Peyer's patch (tissue), 4 donors: ENCODE data around the gene KRTAP6-2. TPM values are rescaled to one million over a fixed set of nuclear protein-coding genes. Genes with fewer than 3 reads are reported as not detected.

ENCODE experiments used
- DNase-seq, 3 donors: peaks; one replicate each; pipeline ENCODE4 v3.0.0-alpha.2; 2017 to 2019
- H3K27ac ChIP-seq, 4 donors: fragments of 200-600 bp; sonication (generic); one replicate each; pipeline ENCODE4 v1.5.1; 2016 to 2019
- H3K27me3 ChIP-seq, 2 donors: fragments of 200-600 bp; sonication (generic); one replicate each; pipeline ENCODE4 v1.5.1; 2019
- H3K36me3 ChIP-seq, 3 donors: fragments of 200-600 bp; sonication (generic); one replicate each; pipeline ENCODE4 v1.5.1; 2016 to 2019
- H3K4me1 ChIP-seq, 4 donors: fragments of 200-600 bp; sonication (generic); one replicate each; pipeline ENCODE4 v1.5.1; 2016 to 2019
- H3K4me3 ChIP-seq, 4 donors: fragments of 200-600 bp; sonication (generic); 1 replicate in 3 of 4; 2 replicates in 1 of 4; pipeline ENCODE4 v1.5.1; 2016 to 2019; ENCODE audit warnings: mild to moderate bottlenecking in 1 of 4
- H3K9me3 ChIP-seq, 4 donors: fragments of 200-600 bp; sonication (generic); one replicate each; pipeline ENCODE4 v1.5.1; 2016 to 2019; ENCODE audit warnings: mild to moderate bottlenecking in 1 of 4
- POLR2A ChIP-seq, 2 donors: fragments of 450-650 bp; IDR thresholded peaks; one replicate each; pipeline ENCODE4 v1.5.1; 2017; ENCODE audit warnings: antibody characterized with exemption in 2 of 2, mild to moderate bottlenecking in 2 of 2, moderate library complexity in 2 of 2
- total RNA-seq, 4 donors: library from RNA; depleted of rRNA; stranded (reverse); fragments of >200 nt; gene quantifications; one replicate each; pipeline ENCODE4 v1.1.0, GENCODE V29; 2016
- TF ChIP-seq, protein P1 (sequence below), 6 experiments: fragments of 450-650 bp in 4 of 6; fragments of 200-600 bp in 2 of 6; sonication (generic) in 1 of 6; IDR thresholded peaks; one replicate each; pipeline ENCODE4 v1.5.1; 2017 to 2019; ENCODE audit warnings: antibody characterized with exemption in 6 of 6, mild to moderate bottlenecking in 3 of 6, moderate library complexity in 1 of 6

The KRTAP6-2 gene
- not detected for total RNA-seq

DNA sequence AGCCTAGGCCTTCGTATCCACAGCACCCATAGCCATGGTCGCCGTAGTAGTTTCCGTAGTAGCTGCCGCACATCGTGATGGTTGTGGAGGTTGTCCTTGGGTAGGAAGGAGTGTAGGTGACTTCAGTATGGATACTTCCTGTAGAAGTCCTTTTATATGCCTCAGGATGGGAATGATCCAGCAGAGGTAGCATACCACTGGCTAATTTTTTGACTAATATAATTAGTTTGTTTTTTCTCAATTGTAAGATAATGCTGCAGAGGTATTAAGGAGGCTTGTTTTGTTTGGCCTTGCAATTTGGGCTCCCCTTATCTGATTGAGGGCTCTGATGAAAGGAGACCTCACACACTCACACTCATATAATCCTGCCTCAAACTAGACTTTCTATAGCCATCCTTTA, at the start of gene KRTAP6-2:
TSS of gene KRTAP6-2 (minus strand) at position 101 of the 400 bp plus-strand sequence. CDS start at position 73, 28 bp downstream.
- Histone ChIP-seq H3K36me3 (no peaks in the 10 kb centered on the region), H3K27ac (no peak within 1 kb of the TSS), H3K4me3 (no peak within 1 kb of the TSS), H3K4me1 (no peaks in the 10 kb centered on the region), H3K27me3 (no peaks in the 10 kb centered on the region), H3K9me3 (peaks cover 0 to 3% (median 0%) of the 10 kb centered on the region in 4 donors)
- TF ChIP-seq, protein P1, sequence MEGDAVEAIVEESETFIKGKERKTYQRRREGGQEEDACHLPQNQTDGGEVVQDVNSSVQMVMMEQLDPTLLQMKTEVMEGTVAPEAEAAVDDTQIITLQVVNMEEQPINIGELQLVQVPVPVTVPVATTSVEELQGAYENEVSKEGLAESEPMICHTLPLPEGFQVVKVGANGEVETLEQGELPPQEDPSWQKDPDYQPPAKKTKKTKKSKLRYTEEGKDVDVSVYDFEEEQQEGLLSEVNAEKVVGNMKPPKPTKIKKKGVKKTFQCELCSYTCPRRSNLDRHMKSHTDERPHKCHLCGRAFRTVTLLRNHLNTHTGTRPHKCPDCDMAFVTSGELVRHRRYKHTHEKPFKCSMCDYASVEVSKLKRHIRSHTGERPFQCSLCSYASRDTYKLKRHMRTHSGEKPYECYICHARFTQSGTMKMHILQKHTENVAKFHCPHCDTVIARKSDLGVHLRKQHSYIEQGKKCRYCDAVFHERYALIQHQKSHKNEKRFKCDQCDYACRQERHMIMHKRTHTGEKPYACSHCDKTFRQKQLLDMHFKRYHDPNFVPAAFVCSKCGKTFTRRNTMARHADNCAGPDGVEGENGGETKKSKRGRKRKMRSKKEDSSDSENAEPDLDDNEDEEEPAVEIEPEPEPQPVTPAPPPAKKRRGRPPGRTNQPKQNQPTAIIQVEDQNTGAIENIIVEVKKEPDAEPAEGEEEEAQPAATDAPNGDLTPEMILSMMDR (IDR thresholded peaks at IDR 0.05) = no peak
- TF ChIP-seq POLR2A (IDR thresholded peaks at IDR 0.05) = no peak
- no peak for DNase-seq

DNA sequence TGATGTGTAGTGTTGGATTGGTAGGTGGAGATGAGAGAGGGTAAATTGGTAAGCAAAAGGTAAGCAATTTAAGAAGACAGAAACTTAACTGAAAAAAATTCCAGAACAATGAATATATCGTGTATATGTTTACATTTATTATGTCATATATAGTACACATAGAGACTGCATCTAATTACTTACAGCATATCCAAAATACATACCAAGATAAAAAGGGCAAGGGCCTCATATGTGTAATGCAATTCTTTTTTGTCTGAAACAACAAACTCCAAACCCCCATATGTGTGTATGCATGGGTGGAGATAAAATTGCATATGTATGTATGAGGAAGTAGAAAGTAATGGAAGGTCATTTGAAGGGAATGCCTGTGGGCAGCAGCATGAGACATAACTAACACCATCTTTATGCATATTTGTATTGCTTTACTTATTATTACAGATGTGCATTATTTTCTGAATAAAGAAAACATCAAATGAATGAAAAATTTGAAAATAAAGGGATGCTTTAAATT, 48.3 kb upstream of the KRTAP6-2 start:
- peaks cover 0 to 3% (median 0%) of the 10 kb centered on the region in 4 donors for H3K9me3 ChIP-seq
- H3K27me3 ChIP-seq = no peaks in the 10 kb centered on the region
- no peak for TF ChIP-seq POLR2A (IDR thresholded peaks at IDR 0.05)
- TF ChIP-seq, protein P1 (IDR thresholded peaks at IDR 0.05) = no peak

GRCh38 chr21:30642564-30642963, 43.9 kb upstream of the KRTAP6-2 start, which contains the start of gene KRTAP20-3:
Gene KRTAP20-3, plus strand, starts transcription at chr21:30642864.
- Histone ChIP-seq H3K27ac (no peak within 1 kb of the TSS), H3K27me3 (no peaks in the 10 kb centered on the region), H3K9me3 (peaks cover 0 to 3% (median 0%) of the 10 kb centered on the region in 4 donors), H3K36me3 (no peaks in the 10 kb centered on the region), H3K4me3 (no peak within 1 kb of the TSS), H3K4me1 (no peaks in the 10 kb centered on the region)
- DNase-seq = no peak
- TF ChIP-seq, protein P1 (IDR thresholded peaks at IDR 0.05) = no peak
- TF ChIP-seq POLR2A (IDR thresholded peaks at IDR 0.05) = no peak

More for the DNA sequence above, 48.3 kb upstream of the KRTAP6-2 start:
- no peaks in the 10 kb centered on the region for H3K36me3 ChIP-seq
- H3K27ac ChIP-seq = no peak overlapping the region
- H3K4me3 ChIP-seq = no peak overlapping the region
- no peak for DNase-seq
- no peaks in the 10 kb centered on the region for H3K4me1 ChIP-seq

GRCh38 chr21:30638686-30639085, 40.0 kb upstream of the KRTAP6-2 start:
- Histone ChIP-seq H3K4me3 (no peak overlapping the region), H3K36me3 (no peaks in the 10 kb centered on the region), H3K27me3 (no peaks in the 10 kb centered on the region), H3K27ac (no peak overlapping the region), H3K9me3 (peaks cover 0 to 7% (median 0%) of the 10 kb centered on the region in 4 donors), H3K4me1 (no peaks in the 10 kb centered on the region)
- TF ChIP-seq POLR2A (IDR thresholded peaks at IDR 0.05) = no peak
- TF ChIP-seq, protein P1 (IDR thresholded peaks at IDR 0.05) = no peak
- no peak for DNase-seq

- TF ChIP-seq POLR2A (IDR thresholded peaks at IDR 0.05) = no peak
- TF ChIP-seq, protein P1 (IDR thresholded peaks at IDR 0.05) = no peak
- H3K27ac ChIP-seq = no peak within 1 kb of the TSS
- no peaks in the 10 kb centered on the region for H3K27me3 ChIP-seq
- H3K36me3 ChIP-seq = no peaks in the 10 kb centered on the region
- H3K9me3 ChIP-seq = peaks cover 0 to 4% (median 0%) of the 10 kb centered on the region in 4 donors
- H3K4me1 ChIP-seq = no peaks in the 10 kb centered on the region
- H3K4me3 ChIP-seq = no peak within 1 kb of the TSS
- no peak for DNase-seq
These were observed 36.2 kb upstream of the KRTAP6-2 start, which contains the start of gene KRTAP20-2 for GRCh38 chr21:30634906-30635305. Gene KRTAP20-2, plus strand, starts transcription at chr21:30635206. Its CDS starts 58 bp downstream, at chr21:30635264.
